Right lobe of liver (tissue), 6 donors: Measurements from ENCODE around the gene TMX1. TPM values are rescaled to one million over a fixed set of nuclear protein-coding genes. Genes with fewer than 3 reads are reported as not detected.

Experiments
- ATAC-seq, 4 donors: fragments of 200-7000 bp; cut with Tn5 transposase; one replicate each; pipeline ENCODE4 v1.9.1; 2020; ENCODE audit warnings: mild to moderate bottlenecking in 4 of 4, moderate library complexity in 4 of 4
- DNase-seq, 3 donors: peaks; one replicate each; pipeline ENCODE4 v3.0.0-alpha.2; 2020
- H3K27ac ChIP-seq, 3 donors: fragments of 200-600 bp; one replicate each; pipeline ENCODE4 v1.8.0; 2022
- H3K27me3 ChIP-seq, 2 donors: fragments of 200-600 bp; one replicate each; pipeline ENCODE4 v1.8.0; 2022
- H3K36me3 ChIP-seq, 4 donors: fragments of 200-600 bp; sonication (generic) in 1 of 4; one replicate each; pipeline versions ENCODE4 v1.5.1 to v1.8.0; 2017 to 2022; ENCODE audit warnings: control low read depth in 1 of 4
- H3K4me1 ChIP-seq, 4 donors: fragments of 200-600 bp; sonication (generic) in 1 of 4; one replicate each; pipeline versions ENCODE4 v1.5.1 to v1.8.0; 2017 to 2022; ENCODE audit warnings: control low read depth in 1 of 4
- H3K4me3 ChIP-seq, 3 donors: fragments of 200-600 bp; one replicate each; pipeline ENCODE4 v1.8.0; 2022
- H3K9me3 ChIP-seq, 4 donors: fragments of 200-600 bp; sonication (generic) in 1 of 4; one replicate each; pipeline versions ENCODE4 v1.5.1 to v1.8.0; 2017 to 2022; ENCODE audit warnings: control low read depth in 1 of 4
- POLR2A ChIP-seq: fragments of 450-650 bp; IDR thresholded peaks from one replicate; pipeline ENCODE4 v1.6.1; 2017; ENCODE audit warnings: antibody characterized with exemption, mild to moderate bottlenecking
- WGBS: methylation state at CpG from one replicate; pipeline ENCODE4 v1.1.6; 2018; ENCODE audit warnings: low coverage, low lambda C conversion rate; ENCODE audit not compliant: insufficient coverage; ENCODE audit errors: missing lambda C conversion rate; 5-methylcytosine and 5-hydroxymethylcytosine counted together
- intact Hi-C, 2 donors: fragments of 100-400 bp; cut with DNase I; formaldehyde crosslinking; loops; one replicate each; pipeline versions ENCODE4 v1.11.2 to v1.14.1; 2022
- total RNA-seq, 6 experiments: library from RNA; depleted of rRNA in 2 of 6; stranded (reverse); fragments of >200 nt in 2 of 6; fragmentation: NEBNext Ultra II Directional in 3 of 6; extraction: Animal tissue kit (Norgen Biotek cat#: 25700) in 3 of 6; gene quantifications; one replicate each; pipeline versions ENCODE4 v1.1.0 to v1.2.4, GENCODE V29; 2016 to 2023
- TF ChIP-seq, protein P1 (sequence below), 4 donors: fragments of 200-600 bp in 3 of 4; fragments of 450-650 bp in 1 of 4; IDR thresholded peaks; one replicate each; pipeline versions ENCODE4 v1.5.1 to v1.8.0; 2016 to 2022; ENCODE audit warnings: antibody characterized with exemption in 4 of 4, mild to moderate bottlenecking in 2 of 4
- donor health status: DM: no; HTN: yes; CAD: no.
- donor health status: DM: no; HTN: no; CAD: no.
- donor health status: DM: no; HTN: no; CAD: no.
- donor health status: DM: no; HTN: yes; CAD: no.
- donor health status: DM: no; HTN: yes; CAD: no.

Gene TMX1
- total RNA-seq, 6 experiments from 2014 or later = 11.3 to 18.4 (median 17.0) TPM

- Histone ChIP-seq H3K27me3 (no peaks in the 10 kb centered on the region), H3K27ac (no peak overlapping the region), H3K4me3 (no peak overlapping the region), H3K36me3 (no peaks in the 10 kb centered on the region), H3K9me3 (no peaks in the 10 kb centered on the region), H3K4me1 (no peaks in the 10 kb centered on the region)
- intact Hi-C loops = no loop called here
- no peak for TF ChIP-seq POLR2A
- TF ChIP-seq, protein P1, sequence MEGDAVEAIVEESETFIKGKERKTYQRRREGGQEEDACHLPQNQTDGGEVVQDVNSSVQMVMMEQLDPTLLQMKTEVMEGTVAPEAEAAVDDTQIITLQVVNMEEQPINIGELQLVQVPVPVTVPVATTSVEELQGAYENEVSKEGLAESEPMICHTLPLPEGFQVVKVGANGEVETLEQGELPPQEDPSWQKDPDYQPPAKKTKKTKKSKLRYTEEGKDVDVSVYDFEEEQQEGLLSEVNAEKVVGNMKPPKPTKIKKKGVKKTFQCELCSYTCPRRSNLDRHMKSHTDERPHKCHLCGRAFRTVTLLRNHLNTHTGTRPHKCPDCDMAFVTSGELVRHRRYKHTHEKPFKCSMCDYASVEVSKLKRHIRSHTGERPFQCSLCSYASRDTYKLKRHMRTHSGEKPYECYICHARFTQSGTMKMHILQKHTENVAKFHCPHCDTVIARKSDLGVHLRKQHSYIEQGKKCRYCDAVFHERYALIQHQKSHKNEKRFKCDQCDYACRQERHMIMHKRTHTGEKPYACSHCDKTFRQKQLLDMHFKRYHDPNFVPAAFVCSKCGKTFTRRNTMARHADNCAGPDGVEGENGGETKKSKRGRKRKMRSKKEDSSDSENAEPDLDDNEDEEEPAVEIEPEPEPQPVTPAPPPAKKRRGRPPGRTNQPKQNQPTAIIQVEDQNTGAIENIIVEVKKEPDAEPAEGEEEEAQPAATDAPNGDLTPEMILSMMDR (IDR thresholded peaks at IDR 0.05) = no peak
- ATAC-seq = no peak
- 92% methylated on average over 1 of the region's 1 CpG for WGBS
- no peak for DNase-seq
Observed at GRCh38 chr14:51269634-51270033, 29.6 kb downstream of the TMX1 start.

GRCh38 chr14:51276605-51277004 is 36.6 kb downstream of the TMX1 start:
- WGBS = 100% methylated on average over 1 of the region's 1 CpG
- H3K4me1 ChIP-seq = no peaks in the 10 kb centered on the region
- ATAC-seq (no peak), DNase-seq (no peak)
- H3K4me3 ChIP-seq = no peak overlapping the region
- TF ChIP-seq, protein P1 (IDR thresholded peaks at IDR 0.05) = no peak
- no peak for TF ChIP-seq POLR2A
- H3K27ac ChIP-seq = no peak overlapping the region
- intact Hi-C loops = no loop called here
- H3K27me3 ChIP-seq = no peaks in the 10 kb centered on the region
- no peaks in the 10 kb centered on the region for H3K36me3 ChIP-seq
- H3K9me3 ChIP-seq = no peaks in the 10 kb centered on the region

GRCh38 chr14:51277753-51278415 is 37.8 kb downstream of the TMX1 start:
- H3K27ac ChIP-seq = no peak overlapping the region
- TF ChIP-seq POLR2A = no peak
- TF ChIP-seq, protein P1 (IDR thresholded peaks at IDR 0.05) = no peak
- no peaks in the 10 kb centered on the region for H3K9me3 ChIP-seq
- no peak overlapping the region for H3K4me3 ChIP-seq
- no peaks in the 10 kb centered on the region for H3K36me3 ChIP-seq
- DNase-seq = no peak
- intact Hi-C loops = no loop called here
- no peak for ATAC-seq
- 82% methylated on average over 4 of the region's 4 CpGs for WGBS
- no peaks in the 10 kb centered on the region for H3K4me1 ChIP-seq
- H3K27me3 ChIP-seq = no peaks in the 10 kb centered on the region

DNA sequence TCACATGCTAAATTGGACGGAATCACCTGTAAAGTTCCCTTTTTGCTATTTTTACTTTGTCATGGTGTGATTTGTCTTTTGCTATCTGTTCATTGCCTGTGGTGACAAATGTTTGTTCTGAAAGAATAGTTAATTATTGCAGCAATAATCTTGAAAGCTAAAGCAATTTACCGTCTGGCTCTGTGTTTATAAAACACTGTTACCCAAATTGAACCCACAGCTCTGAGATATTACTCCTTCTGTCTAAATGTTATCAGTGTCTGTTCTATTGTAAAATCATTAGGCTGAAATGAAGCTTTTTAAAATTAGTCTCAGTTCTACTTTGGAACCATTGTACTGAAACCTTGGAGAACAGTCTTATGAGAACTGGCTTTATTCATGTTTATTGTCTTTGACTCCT is 42.5 kb downstream of the TMX1 start:
- TF ChIP-seq POLR2A = no peak
- TF ChIP-seq, protein P1 (IDR thresholded peaks at IDR 0.05) = no peak
- Histone ChIP-seq H3K4me1 (no peaks in the 10 kb centered on the region), H3K36me3 (no peaks in the 10 kb centered on the region), H3K27me3 (no peaks in the 10 kb centered on the region), H3K4me3 (no peak overlapping the region), H3K27ac (no peak overlapping the region), H3K9me3 (no peaks in the 10 kb centered on the region)
- peak in 1 of 4 donors; percentile 22 for ATAC-seq
- intact Hi-C loops = loop anchor here (5.0 to 10.0 kb wide), 2 partner anchors 492 to 495 kb away; no protein-coding TSS in a partner anchor
- no peak for DNase-seq
- WGBS = 39% methylated on average over 2 of the region's 2 CpGs
